HG02759 (cell line): ENCODE data around the gene CRABP1.

ENCODE experiments used
- ATAC-seq: cut with Tn5 transposase; IDR thresholded peaks from one replicate; pipeline ENCODE4 v1.9.1; 2021; ENCODE audit warnings: mild to moderate bottlenecking, moderate library complexity; ENCODE audit not compliant: unreplicated experiment

Gene CRABP1

GRCh38 chr15:78397382-78397781 is 57.2 kb downstream of the CRABP1 start:
- no peak for ATAC-seq
